ENCODE data around the gene GRIK5. TPM values are rescaled to one million over a fixed set of nuclear protein-coding genes. Genes with fewer than 3 reads are reported as not detected.

Gene GRIK5
- total and polyA plus RNA-seq, 4 donors: 0.09 to 0.42 (median 0.17) TPM; not detected in 1

GRCh38 chr19:41977916-41978315 is 92.1 kb downstream of the GRIK5 start:
- H3K36me3 ChIP-seq (ENCODE audit: control insufficient read depth in 4 of 4, insufficient read depth in 3 of 4, low read depth in 1 of 4, low read length in 3 of 4): no peaks in the 10 kb centered on the region
- TF ChIP-seq SP1 (IDR thresholded peaks at IDR 0.05): no peak
- no peak for TF ChIP-seq GABPA (IDR thresholded peaks at IDR 0.05 in 1 of 2, conservative IDR thresholded peaks at IDR 0.05 in 1 of 2)
- TF ChIP-seq EGR1 (IDR thresholded peaks at IDR 0.05; ENCODE audit: low read depth in 2 of 2): no peak
- TF ChIP-seq ZBTB33 (IDR thresholded peaks at IDR 0.05): no peak
- no peak for TF ChIP-seq FOXA1 (IDR thresholded peaks at IDR 0.05)
- TF ChIP-seq FOXA2 (IDR thresholded peaks at IDR 0.05): no peak
- no peaks in the 10 kb centered on the region for H3K9me3 ChIP-seq (ENCODE audit: control insufficient read depth in 4 of 4, low read length in 3 of 4)
- no peaks in the 10 kb centered on the region for H3K27me3 ChIP-seq (ENCODE audit: control insufficient read depth in 4 of 4, insufficient read depth in 4 of 4, low read length in 3 of 4)
- DNase-seq (ENCODE audit: low spot score): no peak
- H3K27ac ChIP-seq (ENCODE audit: low read depth in 1 of 2, low read length in 2 of 2): no peak overlapping the region
- H3K9ac ChIP-seq (ENCODE audit: low read depth in 1 of 2, low read length in 2 of 2): no peak overlapping the region
- H3K4me3 ChIP-seq (ENCODE audit: low read depth in 1 of 3, low read length in 3 of 3): no peak overlapping the region
- WGBS: 84% methylated on average over 22 of the region's 22 CpGs
- no peaks in the 10 kb centered on the region for H3K4me1 ChIP-seq (ENCODE audit: control insufficient read depth in 4 of 4, insufficient read depth in 4 of 4, low read length in 3 of 4)

GRCh38 chr19:41974652-41975051 is 95.4 kb downstream of the GRIK5 start:
- no peaks in the 10 kb centered on the region for H3K36me3 ChIP-seq (ENCODE audit: control insufficient read depth in 4 of 4, insufficient read depth in 3 of 4, low read depth in 1 of 4, low read length in 3 of 4)
- no peaks in the 10 kb centered on the region for H3K4me1 ChIP-seq (ENCODE audit: control insufficient read depth in 4 of 4, insufficient read depth in 4 of 4, low read length in 3 of 4)
- H3K9ac ChIP-seq (ENCODE audit: low read depth in 1 of 2, low read length in 2 of 2): no peak overlapping the region
- H3K9me3 ChIP-seq (ENCODE audit: control insufficient read depth in 4 of 4, low read length in 3 of 4): no peaks in the 10 kb centered on the region
- H3K27ac ChIP-seq (ENCODE audit: low read depth in 1 of 2, low read length in 2 of 2): no peak overlapping the region
- no peak for TF ChIP-seq HNF4A (conservative IDR thresholded peaks at IDR 0.05)
- TF ChIP-seq REST (IDR thresholded peaks at IDR 0.05): no peak
- TF ChIP-seq GABPA (IDR thresholded peaks at IDR 0.05 in 1 of 2, conservative IDR thresholded peaks at IDR 0.05 in 1 of 2): no peak
- TF ChIP-seq TAF1 (conservative IDR thresholded peaks at IDR 0.05): no peak
- TF ChIP-seq ZBTB33 (IDR thresholded peaks at IDR 0.05): no peak
- H3K4me3 ChIP-seq (ENCODE audit: low read depth in 1 of 3, low read length in 3 of 3): no peak overlapping the region
- 77% methylated on average over 8 of the region's 8 CpGs for WGBS
- no peaks in the 10 kb centered on the region for H3K27me3 ChIP-seq (ENCODE audit: control insufficient read depth in 4 of 4, insufficient read depth in 4 of 4, low read length in 3 of 4)
- DNase-seq (ENCODE audit: low spot score): no peak

GRCh38 chr19:41971363-41971762 is 98.6 kb downstream of the GRIK5 start:
- no peak overlapping the region for H3K27ac ChIP-seq (ENCODE audit: low read depth in 1 of 2, low read length in 2 of 2)
- WGBS: 77% methylated on average over 11 of the region's 11 CpGs
- TF ChIP-seq HNF4G (IDR thresholded peaks at IDR 0.05) (no peak), ZBTB33 (IDR thresholded peaks at IDR 0.05) (no peak), SP1 (IDR thresholded peaks at IDR 0.05) (no peak), YY1 (IDR thresholded peaks at IDR 0.05) (no peak), CTCF (IDR thresholded peaks at IDR 0.05; ENCODE audit: low read depth, low read length, missing input control) (no peak), RAD21 (IDR thresholded peaks at IDR 0.05) (no peak), ATF3 (IDR thresholded peaks at IDR 0.05) (no peak), FOXA2 (IDR thresholded peaks at IDR 0.05) (no peak), TAF1 (conservative IDR thresholded peaks at IDR 0.05) (no peak), NR2F2 (IDR thresholded peaks at IDR 0.05) (no peak), RXRA (IDR thresholded peaks at IDR 0.05) (no peak)

More at GRCh38 chr19:41971363-41971762, 98.6 kb downstream of the GRIK5 start:
- Histone ChIP-seq H3K4me1 (ENCODE audit: control insufficient read depth in 4 of 4, insufficient read depth in 4 of 4, low read length in 3 of 4) (no peaks in the 10 kb centered on the region), H3K9ac (ENCODE audit: low read depth in 1 of 2, low read length in 2 of 2) (no peak overlapping the region), H3K27me3 (ENCODE audit: control insufficient read depth in 4 of 4, insufficient read depth in 4 of 4, low read length in 3 of 4) (peaks cover 0 to 3% (median 0%) of the 10 kb centered on the region in 4 donors), H3K9me3 (ENCODE audit: control insufficient read depth in 4 of 4, low read length in 3 of 4) (no peaks in the 10 kb centered on the region), H3K36me3 (ENCODE audit: control insufficient read depth in 4 of 4, insufficient read depth in 3 of 4, low read depth in 1 of 4, low read length in 3 of 4) (no peaks in the 10 kb centered on the region), H3K4me3 (ENCODE audit: low read depth in 1 of 3, low read length in 3 of 3) (no peak overlapping the region)
- no peak for DNase-seq (ENCODE audit: low spot score)

Measured in liver (tissue), 9 donors.